Amniotic stem cell (primary cell): ENCODE measurements around the gene JSRP1.
A peak's percentile ranks its signal among the peaks of the same experiment; 100 is the strongest.
"Not testable (repeated sequence)": the region's sequence is repeated elsewhere in the genome, so short reads cannot be mapped to it uniquely, and the experiment has no call there.

ENCODE experiments used
- DNase-seq: peaks from one replicate; lab custom pipeline; 2025; lab: John Stamatoyannopoulos, UW

JSRP1 gene

GRCh38 chr19:2282062-2282861, 26.0 kb upstream of the JSRP1 start, which contains the start of gene PEAK3:
Gene PEAK3, minus strand, starts transcription at chr19:2282175. Its CDS starts 1,244 bp downstream, at chr19:2280931.
- no peak for DNase-seq

- not testable (repeated sequence) for DNase-seq
These were observed 25.2 kb upstream of the JSRP1 start for GRCh38 chr19:2281265-2282061.

- DNase-seq = no peak
These were observed 24.5 kb upstream of the JSRP1 start for GRCh38 chr19:2280633-2281264.

- DNase-seq = no peak
These were observed 22.4 kb upstream of the JSRP1 start for GRCh38 chr19:2278459-2279158.

- no peak for DNase-seq
These were observed 20.9 kb upstream of the JSRP1 start for GRCh38 chr19:2277138-2277537.

- DNase-seq = no peak
These were observed 20.3 kb upstream of the JSRP1 start for GRCh38 chr19:2276429-2276986.

GRCh38 chr19:2275588-2276428, 19.6 kb upstream of the JSRP1 start:
- DNase-seq = no peak

GRCh38 chr19:2274931-2275535, 18.8 kb upstream of the JSRP1 start:
- DNase-seq = no peak

GRCh38 chr19:2274185-2274711, 18.0 kb upstream of the JSRP1 start:
- no peak for DNase-seq

GRCh38 chr19:2273356-2274184, 17.4 kb upstream of the JSRP1 start:
- DNase-seq = no peak

- peak; percentile 43 for DNase-seq
These were observed 15.3 kb upstream of the JSRP1 start for GRCh38 chr19:2271234-2272103.

- peak; percentile 75 for DNase-seq
These were observed 14.4 kb upstream of the JSRP1 start for GRCh38 chr19:2270423-2271233.

GRCh38 chr19:2270157-2270422, 13.9 kb upstream of the JSRP1 start:
- no peak for DNase-seq

GRCh38 chr19:2269244-2270156, 13.3 kb upstream of the JSRP1 start:
- DNase-seq = peak; percentile 86

- DNase-seq = no peak
These were observed 12.6 kb upstream of the JSRP1 start for GRCh38 chr19:2268861-2269243.

GRCh38 chr19:2268480-2268830, 12.2 kb upstream of the JSRP1 start:
- DNase-seq = no peak
